ENCODE data around the gene PLA2G5. TPM values are rescaled to one million over a fixed set of nuclear protein-coding genes. Genes with fewer than 3 reads are reported as not detected.
"Not testable (repeated sequence)": the region's sequence is repeated elsewhere in the genome, so short reads cannot be mapped to it uniquely, and the experiment has no call there.

Gene PLA2G5
- total RNA-seq, 6 experiments from 2014 or later, result not detected

- Mint-ChIP-seq H3K27ac (no peak overlapping the region), H3K4me1 (ENCODE audit: low read depth) (peaks cover 13% of the 10 kb centered on the region; the same call in 1 of the 2 replicates), H3K36me3 (ENCODE audit: low read depth) (peaks cover 5% of the 10 kb centered on the region; the same call in 1 of the 2 replicates), H3K4me3 (no peak overlapping the region), H3K9me3 (peaks cover 29% of the 10 kb centered on the region), H3K27me3 (ENCODE audit: insufficient read depth) (0 out of 2 replicates have a peak, but pooled peaks cover 1% of the 10 kb centered on the region)
- TF ChIP-seq, protein P1, sequence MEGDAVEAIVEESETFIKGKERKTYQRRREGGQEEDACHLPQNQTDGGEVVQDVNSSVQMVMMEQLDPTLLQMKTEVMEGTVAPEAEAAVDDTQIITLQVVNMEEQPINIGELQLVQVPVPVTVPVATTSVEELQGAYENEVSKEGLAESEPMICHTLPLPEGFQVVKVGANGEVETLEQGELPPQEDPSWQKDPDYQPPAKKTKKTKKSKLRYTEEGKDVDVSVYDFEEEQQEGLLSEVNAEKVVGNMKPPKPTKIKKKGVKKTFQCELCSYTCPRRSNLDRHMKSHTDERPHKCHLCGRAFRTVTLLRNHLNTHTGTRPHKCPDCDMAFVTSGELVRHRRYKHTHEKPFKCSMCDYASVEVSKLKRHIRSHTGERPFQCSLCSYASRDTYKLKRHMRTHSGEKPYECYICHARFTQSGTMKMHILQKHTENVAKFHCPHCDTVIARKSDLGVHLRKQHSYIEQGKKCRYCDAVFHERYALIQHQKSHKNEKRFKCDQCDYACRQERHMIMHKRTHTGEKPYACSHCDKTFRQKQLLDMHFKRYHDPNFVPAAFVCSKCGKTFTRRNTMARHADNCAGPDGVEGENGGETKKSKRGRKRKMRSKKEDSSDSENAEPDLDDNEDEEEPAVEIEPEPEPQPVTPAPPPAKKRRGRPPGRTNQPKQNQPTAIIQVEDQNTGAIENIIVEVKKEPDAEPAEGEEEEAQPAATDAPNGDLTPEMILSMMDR (IDR thresholded peaks at IDR 0.05), result no peak
- no peak for DNase-seq
Observed at GRCh38 chr1:20048563-20048962, 21.4 kb upstream of the PLA2G5 start.

- H3K4me3 Mint-ChIP-seq; H3K27ac Mint-ChIP-seq; H3K36me3 Mint-ChIP-seq (ENCODE audit: low read depth); H3K27me3 Mint-ChIP-seq (ENCODE audit: insufficient read depth); DNase-seq: not testable (repeated sequence)
- Mint-ChIP-seq H3K4me1 (ENCODE audit: low read depth) (peaks cover 13% of the 10 kb centered on the region; the same call in 1 of the 2 replicates), H3K9me3 (peaks cover 29% of the 10 kb centered on the region)
Observed at GRCh38 chr1:20049056-20049798, 20.8 kb upstream of the PLA2G5 start.

GRCh38 chr1:20051218-20051829 is 18.7 kb upstream of the PLA2G5 start:
- Mint-ChIP-seq H3K27ac (no peak overlapping the region), H3K27me3 (ENCODE audit: insufficient read depth) (peaks cover 6% of the 10 kb centered on the region), H3K4me3 (no peak overlapping the region), H3K4me1 (ENCODE audit: low read depth) (peaks cover 13% of the 10 kb centered on the region; the same call in 1 of the 2 replicates), H3K36me3 (ENCODE audit: low read depth) (peaks cover 5% of the 10 kb centered on the region; the same call in 1 of the 2 replicates), H3K9me3 (peaks cover 29% of the 10 kb centered on the region)
- no peak for DNase-seq
- TF ChIP-seq, protein P1 (IDR thresholded peaks at IDR 0.05), result no peak

DNA sequence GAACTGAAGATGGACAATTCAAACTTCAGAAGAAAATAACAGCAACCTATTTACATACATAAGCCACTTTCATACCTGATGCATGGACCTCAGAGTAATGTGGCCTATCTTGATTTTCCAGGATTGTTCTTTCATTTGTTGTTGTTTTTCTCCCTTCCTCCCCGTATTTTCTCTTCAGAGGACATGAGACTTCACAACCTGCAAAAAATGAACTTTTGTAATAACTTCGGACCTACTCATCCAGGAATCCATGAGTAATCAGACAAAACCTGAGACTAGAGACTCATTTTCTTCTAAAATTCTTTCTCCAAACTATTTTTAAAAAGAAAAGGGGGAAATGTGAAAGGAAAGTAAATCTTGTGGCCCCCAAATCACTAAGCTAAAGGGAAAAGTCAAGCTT is 17.6 kb upstream of the PLA2G5 start:
- TF ChIP-seq, protein P1 (IDR thresholded peaks at IDR 0.05), result no peak
- Mint-ChIP-seq H3K27ac (no peak overlapping the region; the same call in 1 of the 2 replicates), H3K9me3 (peaks cover 29% of the 10 kb centered on the region), H3K27me3 (ENCODE audit: insufficient read depth) (peaks cover 8% of the 10 kb centered on the region), H3K4me1 (ENCODE audit: low read depth) (peaks cover 13% of the 10 kb centered on the region; the same call in 1 of the 2 replicates), H3K36me3 (ENCODE audit: low read depth) (peaks cover 5% of the 10 kb centered on the region; the same call in 1 of the 2 replicates), H3K4me3 (no peak overlapping the region)
- no peak for DNase-seq

GRCh38 chr1:20057886-20058420 is 12.0 kb upstream of the PLA2G5 start:
- Mint-ChIP-seq H3K27me3 (ENCODE audit: insufficient read depth) (peaks cover 10% of the 10 kb centered on the region), H3K27ac (no peak overlapping the region), H3K4me1 (ENCODE audit: low read depth) (peaks cover 28% of the 10 kb centered on the region), H3K36me3 (ENCODE audit: low read depth) (peaks cover 5% of the 10 kb centered on the region; the same call in 1 of the 2 replicates), H3K9me3 (peaks cover 1% of the 10 kb centered on the region), H3K4me3 (no peak overlapping the region)
- TF ChIP-seq, protein P1 (IDR thresholded peaks at IDR 0.05), result no peak
- DNase-seq, result no peak
